SK-N-SH (cell line): ENCODE measurements around the gene PARD3B. TPM values are rescaled to one million over a fixed set of nuclear protein-coding genes. Genes with fewer than 3 reads are reported as not detected.
A peak's percentile ranks its signal among the peaks of the same experiment; 100 is the strongest.

ENCODE experiments used
- CTCF ChIA-PET: fragments of 300-600, 350-600 bp; formaldehyde crosslinking; extraction: SDS; loops from one replicate; lab custom pipeline; 2021; lab: Yijun Ruan, JAX
- POLR2A ChIA-PET: fragments of 350-600 bp; sonication (Branson Sonifier 250); formaldehyde crosslinking; extraction: SDS; loops from one replicate; lab custom pipeline; 2020; ENCODE audit warnings: antibody characterized with exemption, inconsistent platforms; lab: Yijun Ruan, JAX
- DNase-seq: peaks from one replicate; pipeline ENCODE4 v3.0.0; 2012
- H2AFZ ChIP-seq: fragments of 200-600 bp; sonication (generic); 2 replicates; pipeline ENCODE4 v1.8.1; 2016; ENCODE audit warnings: antibody characterized with exemption, mild to moderate bottlenecking, low read depth
- H3F3A ChIP-seq: fragments of 200-600 bp; sonication (generic); replicated peaks from 2 replicates; pipeline ENCODE3; 2016; ENCODE audit warnings: antibody characterized with exemption, mild to moderate bottlenecking; ENCODE audit not compliant: insufficient read depth
- H3K27ac ChIP-seq, 2 experiments: fragments of 200-500 bp in 1 of 2; fragments of 200-600 bp in 1 of 2; sonication (Bioruptor generic) in 1 of 2; sonication (generic), shearing (Covaris generic) in 1 of 2; 2 replicates each; pipeline versions ENCODE4 v1.5.1 to v1.6.1; 2014 to 2016; ENCODE audit warnings: low read depth in 2 of 2, inconsistent platforms in 1 of 2, low read length in 1 of 2, mild to moderate bottlenecking in 1 of 2, mixed read lengths in 1 of 2
- H3K27me3 ChIP-seq: fragments of 200-600 bp; sonication (generic), shearing (Covaris generic); 2 replicates; pipeline ENCODE4 v1.6.1; 2016; ENCODE audit warnings: mixed run types; ENCODE audit not compliant: insufficient read depth
- H3K36me3 ChIP-seq, 2 experiments: fragments of 200-500 bp in 1 of 2; fragments of 200-600 bp in 1 of 2; sonication (Bioruptor generic) in 1 of 2; sonication (generic) in 1 of 2; replicated peaks in 1 of 2; 2 replicates each; pipeline versions ENCODE3 to v1.5.1; 2014 to 2016; ENCODE audit warnings: low read length in 1 of 2, mild to moderate bottlenecking in 1 of 2; ENCODE audit not compliant: insufficient read depth in 2 of 2, control insufficient read depth in 1 of 2
- H3K4me1 ChIP-seq, 2 experiments: fragments of 200-500 bp in 1 of 2; fragments of 200-600 bp in 1 of 2; sonication (Bioruptor generic) in 1 of 2; sonication (generic), shearing (Covaris generic) in 1 of 2; 2 replicates each; pipeline versions ENCODE4 v1.5.1 to v1.6.1; 2014 to 2016; ENCODE audit warnings: low read depth in 1 of 2, low read length in 1 of 2, mixed run types in 1 of 2; ENCODE audit not compliant: insufficient read depth in 2 of 2, control insufficient read depth in 1 of 2
- H3K4me2 ChIP-seq: fragments of 200-600 bp; sonication (generic), shearing (Covaris generic); 2 replicates; pipeline ENCODE4 v1.6.1; 2017; ENCODE audit warnings: mixed run types
- H3K4me3 ChIP-seq, 2 experiments: fragments of 200-500 bp in 1 of 2; fragments of 200-600 bp in 1 of 2; sonication (Bioruptor generic) in 1 of 2; sonication (generic), shearing (Covaris generic) in 1 of 2; 2 replicates each; pipeline versions ENCODE4 v1.5.1 to v1.8.1; 2014 to 2016; ENCODE audit warnings: low read depth in 2 of 2, inconsistent platforms in 1 of 2, low read length in 1 of 2, mild to moderate bottlenecking in 1 of 2, mixed read lengths in 1 of 2, moderate library complexity in 1 of 2
- H3K79me2 ChIP-seq: fragments of 200-600 bp; sonication (generic); 2 replicates; pipeline ENCODE4 v1.8.1; 2017; ENCODE audit warnings: mild to moderate bottlenecking; ENCODE audit not compliant: insufficient read depth
- H3K9ac ChIP-seq: fragments of 200-600 bp; sonication (generic); 2 replicates; pipeline ENCODE4 v1.6.1; 2017; ENCODE audit warnings: mixed run types
- H3K9me2 ChIP-seq: fragments of 200-600 bp; sonication (generic); 2 replicates; pipeline ENCODE4 v1.6.1; 2017; ENCODE audit warnings: mixed run types
- H3K9me3 ChIP-seq: fragments of 200-600 bp; sonication (generic); 2 replicates; pipeline ENCODE4 v1.6.1; 2017; ENCODE audit warnings: mixed run types, mild to moderate bottlenecking, moderate library complexity
- H4K20me1 ChIP-seq: fragments of 200-600 bp; sonication (generic); 2 replicates; pipeline ENCODE4 v1.6.1; 2017; ENCODE audit warnings: mild to moderate bottlenecking, mixed run types; ENCODE audit not compliant: insufficient read depth
- CHD2 ChIP-seq: fragments of 150-350 bp; IDR thresholded peaks from 2 replicates; pipeline ENCODE4 v1.6.1; 2018; ENCODE audit warnings: low read length; ENCODE audit not compliant: partially characterized antibody
- CTCF ChIP-seq: fragments of 200-600 bp; sonication (generic); IDR thresholded peaks from 2 replicates; pipeline ENCODE4 v1.6.1; 2017; ENCODE audit warnings: antibody characterized with exemption, mild to moderate bottlenecking, moderate library complexity
- EP300 ChIP-seq, 2 experiments: IDR thresholded peaks; 2 replicates each; pipeline versions ENCODE4 v1.4.0 to v1.6.1; 2012; ENCODE audit warnings: borderline replicate concordance in 1 of 2, low read depth in 1 of 2, low read length in 1 of 2
- FOSL2 ChIP-seq: IDR thresholded peaks from 2 replicates; pipeline ENCODE4 v1.4.0; 2012; ENCODE audit warnings: low read depth, mild to moderate bottlenecking, moderate library complexity, borderline replicate concordance
- GABPA ChIP-seq: IDR thresholded peaks from 2 replicates; pipeline ENCODE4 v1.4.0; 2012; ENCODE audit warnings: low read depth, mild to moderate bottlenecking
- IRF3 ChIP-seq: fragments of 150-350 bp; IDR thresholded peaks from 2 replicates; pipeline ENCODE4 v1.6.1; 2016; ENCODE audit warnings: mild to moderate bottlenecking, low read depth, low read length
- MEF2A ChIP-seq: IDR thresholded peaks from 2 replicates; pipeline ENCODE4 v1.4.0; 2012; ENCODE audit warnings: low read depth, borderline replicate concordance
- PBX3 ChIP-seq: IDR thresholded peaks from 2 replicates; pipeline ENCODE4; 2012
- POLR2AphosphoS5 ChIP-seq: IDR thresholded peaks from 2 replicates; pipeline ENCODE4 v1.6.1; 2012; ENCODE audit warnings: low read depth, low read length
- RAD21 ChIP-seq: IDR thresholded peaks from 2 replicates; pipeline ENCODE4 v1.6.1; 2012; ENCODE audit warnings: mild to moderate bottlenecking, low read length
- RFX5 ChIP-seq: IDR thresholded peaks from 2 replicates; pipeline ENCODE4 v1.6.1; 2012; ENCODE audit warnings: mild to moderate bottlenecking, improper control_type of control experiment, low read length
- RXRA ChIP-seq: IDR thresholded peaks from 2 replicates; pipeline ENCODE4 v1.4.0; 2012; ENCODE audit warnings: low read depth, mild to moderate bottlenecking, borderline replicate concordance
- SMC3 ChIP-seq: IDR thresholded peaks from 2 replicates; pipeline ENCODE4 v1.6.1; 2012; ENCODE audit warnings: low read depth, low read length, improper control_type of control experiment
- TAF1 ChIP-seq: IDR thresholded peaks from 2 replicates; pipeline ENCODE4 v1.6.1; 2012; ENCODE audit warnings: low read depth, mild to moderate bottlenecking, low read length, moderate library complexity, borderline replicate concordance
- TCF12 ChIP-seq: IDR thresholded peaks from 2 replicates; pipeline ENCODE4 v1.4.0; 2012
- TEAD4 ChIP-seq: IDR thresholded peaks from 2 replicates; pipeline ENCODE4 v1.4.0; 2012; ENCODE audit warnings: mild to moderate bottlenecking, borderline replicate concordance; ENCODE audit not compliant: insufficient read depth
- WGBS: methylation state at CpG from one replicate; pipeline ENCODE4 v1.1.6; 2017; ENCODE audit warnings: low lambda C conversion rate; 5-methylcytosine and 5-hydroxymethylcytosine counted together
- polyA plus RNA-seq, 3 experiments: library from polyadenylated mRNA; depleted of rRNA; stranded (reverse); fragments of >200 nt; gene quantifications; 2 replicates each; pipeline ENCODE4 v1.2.3, GENCODE V29; 2012
- TF ChIP-seq, protein P1 (sequence below): IDR thresholded peaks from 2 replicates; pipeline ENCODE4 v1.4.0; 2012; ENCODE audit warnings: low read depth

The PARD3B gene
- polyA plus RNA-seq, 1 of the 3 experiments (the other 2 are of a cell fraction): 0.87 TPM

GRCh38 chr2:204678031-204678430 lies 132.8 kb downstream of the PARD3B start:
- CTCF ChIA-PET: interaction anchor here (0.7 to 1.3 kb wide), 4 partner anchors 14 to 530 kb away, joined by 3 to 4 read pairs (median 3); no protein-coding TSS in a partner anchor

DNA sequence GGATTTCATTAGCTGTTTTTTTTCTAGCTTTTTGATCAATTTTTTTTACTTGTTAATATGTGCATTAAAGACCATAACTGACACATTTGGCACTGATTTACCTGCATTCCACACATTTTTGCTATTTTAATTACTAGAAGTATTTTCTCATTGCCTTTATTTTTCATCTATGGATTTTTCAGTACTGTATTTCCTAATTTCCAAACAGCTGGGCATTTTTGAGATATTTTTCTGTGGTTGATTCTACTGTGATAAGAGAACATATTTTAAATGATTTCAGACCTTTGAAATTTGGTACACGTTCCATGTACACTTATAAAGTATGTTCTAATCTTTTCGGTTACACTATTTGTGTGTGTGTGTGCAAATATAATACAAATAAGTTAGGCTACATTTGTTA lies 135.3 kb downstream of the PARD3B start:
- TF ChIP-seq CTCF (no peak), RAD21 (no peak), TCF12 (0 out of 2 replicates have a peak, but pooled peaks have one; percentile 17)
- TF ChIP-seq, all 33 proteins: peak for 1
- Histone ChIP-seq H3K9me3 (no peaks in the 10 kb centered on the region), H2AFZ (no peak overlapping the region), H3K4me3 (no peak overlapping the region), H3K4me2 (no peak overlapping the region), H3K27ac (no peak overlapping the region), H3K9me2 (no peaks in the 10 kb centered on the region), H3F3A (no peaks in the 10 kb centered on the region), H3K27me3 (no peaks in the 10 kb centered on the region), H4K20me1 (no peaks in the 10 kb centered on the region), H3K9ac (no peak overlapping the region), H3K79me2 (no peaks in the 10 kb centered on the region), H3K4me1 (peaks cover 0 to 3% of the 10 kb centered on the region in 2 experiments; a peak in 2 of 4 replicates), H3K36me3 (no peaks in the 10 kb centered on the region)
- ChIA-PET POLR2A (no interaction called here), CTCF (interaction anchor here (0.9 to 1.9 kb wide), 3 partner anchors 11 to 420 kb away, joined by 3 to 6 read pairs (median 3); no protein-coding TSS in a partner anchor)
- WGBS: 66% methylated on average over 2 of the region's 2 CpGs
- DNase-seq: no peak

More at GRCh38 chr2:204678031-204678430, 132.8 kb downstream of the PARD3B start:
- TF ChIP-seq RFX5 (no peak), SMC3 (no peak), TEAD4 (no peak), GABPA (no peak), RXRA (no peak), PBX3 (no peak), EP300 (IDR thresholded peaks at IDR 0.05; ENCODE audit: borderline replicate concordance in 1 of 2, low read depth in 1 of 2, low read length in 1 of 2) (no peak), POLR2AphosphoS5 (no peak), FOSL2 (no peak), MEF2A (no peak), TAF1 (no peak), CHD2 (no peak), IRF3 (no peak)
- TF ChIP-seq, protein P1, sequence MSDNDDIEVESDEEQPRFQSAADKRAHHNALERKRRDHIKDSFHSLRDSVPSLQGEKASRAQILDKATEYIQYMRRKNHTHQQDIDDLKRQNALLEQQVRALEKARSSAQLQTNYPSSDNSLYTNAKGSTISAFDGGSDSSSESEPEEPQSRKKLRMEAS: no peak
- Histone ChIP-seq H3K4me3 (no peak overlapping the region), H3K36me3 (no peaks in the 10 kb centered on the region), H3K9me3 (no peaks in the 10 kb centered on the region), H3K9ac (no peak overlapping the region), H3K4me2 (no peak overlapping the region), H4K20me1 (no peaks in the 10 kb centered on the region), H3K4me1 (peaks cover 0 to 3% of the 10 kb centered on the region in 2 experiments; a peak in 2 of 4 replicates), H3K9me2 (no peaks in the 10 kb centered on the region), H3K27me3 (no peaks in the 10 kb centered on the region), H3K27ac (no peak overlapping the region), H3F3A (no peaks in the 10 kb centered on the region), H3K79me2 (no peaks in the 10 kb centered on the region), H2AFZ (no peak overlapping the region)
- WGBS: 83% methylated on average over 10 of the region's 10 CpGs
- POLR2A ChIA-PET: no interaction called here
- no peak for DNase-seq
